Measurements from ENCODE around the gene GAL3ST3.
A peak's percentile ranks its signal among the peaks of the same experiment; 100 is the strongest.
"Not testable (repeated sequence)": the region's sequence is repeated elsewhere in the genome, so short reads cannot be mapped to it uniquely, and the experiment has no call there.

The GAL3ST3 gene

DNA sequence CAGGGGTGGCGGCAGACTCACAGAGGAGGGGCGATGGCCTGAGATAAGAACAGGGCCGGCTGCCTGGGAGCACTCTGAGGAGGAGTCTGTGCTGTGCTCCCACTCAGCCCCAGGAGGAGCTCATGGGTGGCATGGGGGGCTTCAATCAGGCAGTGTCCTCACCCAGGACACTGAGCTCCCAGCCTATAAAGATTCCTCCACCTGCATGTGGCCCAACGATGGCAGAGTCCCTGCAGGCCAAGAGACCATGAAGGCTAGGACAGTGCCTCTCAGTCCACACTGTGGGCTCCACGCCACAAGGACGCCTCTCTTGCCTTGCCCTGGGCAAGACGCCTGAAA lies 35.2 kb downstream of the GAL3ST3 start:
- H3K4me3 ChIP-seq (ENCODE audit: low read depth, low read length) = no peak overlapping the region
- no peak for DNase-seq (ENCODE audit: low read depth)
- TF ChIP-seq, protein P1, sequence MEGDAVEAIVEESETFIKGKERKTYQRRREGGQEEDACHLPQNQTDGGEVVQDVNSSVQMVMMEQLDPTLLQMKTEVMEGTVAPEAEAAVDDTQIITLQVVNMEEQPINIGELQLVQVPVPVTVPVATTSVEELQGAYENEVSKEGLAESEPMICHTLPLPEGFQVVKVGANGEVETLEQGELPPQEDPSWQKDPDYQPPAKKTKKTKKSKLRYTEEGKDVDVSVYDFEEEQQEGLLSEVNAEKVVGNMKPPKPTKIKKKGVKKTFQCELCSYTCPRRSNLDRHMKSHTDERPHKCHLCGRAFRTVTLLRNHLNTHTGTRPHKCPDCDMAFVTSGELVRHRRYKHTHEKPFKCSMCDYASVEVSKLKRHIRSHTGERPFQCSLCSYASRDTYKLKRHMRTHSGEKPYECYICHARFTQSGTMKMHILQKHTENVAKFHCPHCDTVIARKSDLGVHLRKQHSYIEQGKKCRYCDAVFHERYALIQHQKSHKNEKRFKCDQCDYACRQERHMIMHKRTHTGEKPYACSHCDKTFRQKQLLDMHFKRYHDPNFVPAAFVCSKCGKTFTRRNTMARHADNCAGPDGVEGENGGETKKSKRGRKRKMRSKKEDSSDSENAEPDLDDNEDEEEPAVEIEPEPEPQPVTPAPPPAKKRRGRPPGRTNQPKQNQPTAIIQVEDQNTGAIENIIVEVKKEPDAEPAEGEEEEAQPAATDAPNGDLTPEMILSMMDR (conservative IDR thresholded peaks at IDR 0.05; ENCODE audit: low read depth, low read length) = no peak

DNA sequence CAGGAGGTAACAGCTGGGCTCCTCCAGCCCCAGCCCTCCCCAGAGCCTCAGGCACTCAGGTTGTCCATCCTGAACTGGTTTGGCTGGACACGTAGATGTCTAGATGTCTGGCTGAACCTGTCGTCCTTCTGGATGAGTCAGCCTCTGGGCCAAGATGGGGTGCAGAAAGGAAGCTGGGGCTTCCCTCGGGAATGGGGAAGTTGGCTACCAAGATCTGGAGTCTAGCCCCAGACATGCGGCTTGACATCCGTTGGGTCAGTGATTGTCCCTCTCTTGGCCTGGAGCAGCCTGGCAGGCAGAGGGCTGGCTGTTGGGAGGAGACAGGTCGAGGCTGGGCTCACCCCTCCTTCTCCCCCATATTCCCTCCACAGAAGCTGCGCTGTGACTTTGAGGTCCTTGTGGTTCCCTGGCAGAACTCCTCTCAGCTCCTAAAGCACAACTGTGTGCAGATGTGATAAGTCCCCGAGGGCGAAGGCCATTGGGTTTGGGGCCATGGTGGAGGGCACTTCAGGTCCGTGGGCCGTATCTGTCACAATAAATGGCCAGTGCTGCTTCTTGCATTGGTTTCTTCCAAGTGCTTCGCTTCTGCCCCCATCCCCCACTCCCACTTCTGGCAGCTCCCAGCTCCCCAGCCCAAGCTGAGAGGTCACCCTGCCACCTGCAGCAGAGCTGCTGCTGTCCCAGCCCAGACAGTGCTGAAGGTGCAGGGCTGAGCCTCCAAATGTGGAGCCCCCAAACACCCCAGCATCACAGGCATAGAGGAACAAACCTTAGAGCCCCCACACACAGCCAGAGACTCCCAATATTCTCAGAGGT lies 35.8 kb downstream of the GAL3ST3 start:
- H3K4me3 ChIP-seq (ENCODE audit: low read depth, low read length) = no peak overlapping the region
- TF ChIP-seq, protein P1 (conservative IDR thresholded peaks at IDR 0.05; ENCODE audit: low read depth, low read length) = no peak
- no peak for DNase-seq (ENCODE audit: low read depth)

DNA sequence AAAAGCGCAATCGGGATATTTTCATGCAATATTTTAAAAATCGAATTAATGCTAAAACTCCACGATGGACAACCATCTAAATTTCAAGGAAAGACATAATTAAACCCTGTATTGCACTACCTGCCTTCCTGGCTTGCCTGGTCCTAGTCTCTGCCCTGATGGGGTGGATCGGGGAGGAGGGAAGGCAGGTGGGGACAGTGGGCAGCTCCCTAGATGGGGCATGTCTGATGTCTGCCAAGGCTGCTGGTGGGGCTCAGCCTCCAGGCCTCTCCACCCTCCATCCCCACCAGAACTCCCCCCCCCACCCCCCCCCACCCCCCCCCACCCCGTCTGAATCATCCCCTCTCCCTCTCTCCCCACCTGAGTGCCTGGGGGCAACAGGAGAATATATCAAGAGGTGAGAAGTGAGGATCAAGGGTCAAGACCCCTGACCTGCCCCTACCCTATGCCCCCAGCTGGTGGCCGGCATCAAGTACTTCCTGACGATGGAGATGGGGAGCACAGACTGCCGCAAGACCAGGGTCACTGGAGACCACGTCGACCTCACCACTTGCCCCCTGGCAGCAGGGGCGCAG lies 36.5 kb downstream of the GAL3ST3 start:
- H3K4me3 ChIP-seq (ENCODE audit: low read depth, low read length) = no peak overlapping the region
- TF ChIP-seq, protein P1 (conservative IDR thresholded peaks at IDR 0.05; ENCODE audit: low read depth, low read length) = no peak
- DNase-seq (ENCODE audit: low read depth) = no peak

DNA sequence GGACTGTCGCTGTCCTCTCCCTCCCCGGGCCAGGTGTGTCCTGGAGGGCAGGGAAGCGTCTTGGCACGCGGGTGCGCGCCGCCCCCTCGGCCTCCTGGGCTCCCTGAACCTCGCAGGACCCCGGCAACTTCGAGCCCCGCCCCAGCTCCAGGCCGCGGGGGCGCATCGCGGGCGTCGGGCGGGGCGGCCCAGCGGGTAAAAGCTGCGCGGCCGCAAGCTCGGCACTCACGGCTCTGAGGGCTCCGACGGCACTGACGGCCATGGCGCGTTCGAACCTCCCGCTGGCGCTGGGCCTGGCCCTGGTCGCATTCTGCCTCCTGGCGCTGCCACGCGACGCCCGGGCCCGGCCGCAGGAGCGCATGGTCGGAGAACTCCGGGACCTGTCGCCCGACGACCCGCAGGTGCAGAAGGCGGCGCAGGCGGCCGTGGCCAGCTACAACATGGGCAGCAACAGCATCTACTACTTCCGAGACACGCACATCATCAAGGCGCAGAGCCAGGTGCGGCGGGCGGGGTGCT lies 37.1 kb downstream of the GAL3ST3 start, which contains the start of gene CST6:
Gene CST6 (plus strand): TSS at position 224 of the 519 bp plus-strand sequence. CDS start 37 bp downstream, at position 261.
- TF ChIP-seq, protein P1 (conservative IDR thresholded peaks at IDR 0.05; ENCODE audit: low read depth, low read length) = no peak
- no peak within 1 kb of the TSS for H3K4me3 ChIP-seq (ENCODE audit: low read depth, low read length)
- no peak for DNase-seq (ENCODE audit: low read depth)

DNA sequence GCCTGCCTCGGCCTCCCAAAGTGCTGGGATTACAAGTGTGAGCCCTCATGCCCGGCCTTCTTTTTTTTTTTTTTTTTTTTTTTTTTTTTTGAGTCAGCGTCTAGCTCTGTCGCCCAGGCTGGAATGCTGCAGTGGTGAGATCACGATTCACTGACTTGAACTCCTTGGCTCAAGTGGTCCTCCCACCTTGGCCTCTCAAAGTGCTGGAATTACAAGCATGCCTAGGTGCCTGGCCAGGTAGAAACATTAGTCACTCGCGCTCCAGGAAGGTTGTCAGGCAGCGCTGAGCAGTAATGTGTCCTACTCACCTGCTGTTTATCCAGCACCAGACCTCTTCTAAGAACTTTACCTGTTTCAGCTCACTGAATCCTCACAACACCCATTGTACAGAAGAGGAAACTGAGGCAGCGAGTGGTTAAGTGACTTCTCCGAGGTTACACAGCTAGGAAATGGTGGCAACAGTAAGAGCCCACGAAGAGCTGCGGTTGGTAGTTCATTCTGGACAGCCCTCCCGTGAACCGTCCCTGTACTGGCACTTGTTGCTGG lies 37.6 kb downstream of the GAL3ST3 start:
- DNase-seq (ENCODE audit: low read depth) = peak; percentile 36
- TF ChIP-seq, protein P1 (conservative IDR thresholded peaks at IDR 0.05; ENCODE audit: low read depth, low read length) = no peak
- no peak overlapping the region for H3K4me3 ChIP-seq (ENCODE audit: low read depth, low read length)

DNA sequence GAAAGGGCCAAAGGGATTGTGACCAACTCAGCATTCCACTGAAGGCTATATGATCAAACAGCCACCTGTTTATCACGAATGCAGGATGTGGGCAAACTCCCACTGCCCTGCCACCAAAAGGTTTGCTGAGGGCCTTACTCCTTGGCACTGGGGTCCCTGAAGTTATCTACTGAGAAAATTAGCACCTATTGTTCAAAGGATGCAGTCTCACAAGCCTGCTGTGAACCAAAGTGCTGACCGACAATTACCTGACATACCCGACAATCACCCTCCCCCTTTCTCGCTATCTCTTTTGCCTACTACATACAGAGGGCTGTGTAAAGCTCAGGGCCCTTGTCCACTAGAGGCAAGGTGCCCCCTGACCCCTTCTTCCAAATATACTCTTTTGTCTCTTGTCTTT lies 38.9 kb downstream of the GAL3ST3 start:
- not testable (repeated sequence) for H3K4me3 ChIP-seq (ENCODE audit: low read depth, low read length); DNase-seq (ENCODE audit: low read depth)

DNA sequence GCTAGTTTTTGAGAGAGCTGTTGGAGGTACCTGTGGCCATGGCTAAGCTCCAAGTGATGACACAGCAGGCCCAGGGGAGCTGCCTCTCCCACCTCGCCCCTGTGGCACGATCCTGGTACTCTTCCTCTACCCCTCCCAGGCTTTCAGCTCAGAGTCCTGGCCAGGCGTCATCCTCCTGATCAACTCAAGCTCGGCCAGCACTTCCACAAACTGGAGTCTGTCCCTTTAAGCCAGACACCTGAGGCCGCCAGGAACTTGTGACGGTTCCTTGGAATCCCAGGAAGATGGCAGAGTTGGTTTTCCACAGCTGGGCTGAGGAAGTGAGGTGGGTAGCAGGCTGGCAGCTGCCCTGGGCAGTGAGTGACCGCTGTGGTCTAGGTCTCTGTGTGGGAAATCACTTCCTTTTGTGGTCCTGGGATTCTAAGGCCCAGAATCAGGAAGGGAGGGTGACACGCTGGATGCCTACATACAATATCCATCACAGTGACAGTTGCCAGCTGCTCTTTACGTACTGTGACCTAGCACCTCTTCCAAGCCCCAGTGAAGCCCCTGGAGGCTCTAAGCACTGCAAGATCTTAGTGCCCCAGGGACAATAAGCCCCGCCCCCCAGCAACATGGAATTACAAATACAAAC lies 40.4 kb downstream of the GAL3ST3 start:
- H3K4me3 ChIP-seq (ENCODE audit: low read depth, low read length) = no peak overlapping the region
- TF ChIP-seq, protein P1 (conservative IDR thresholded peaks at IDR 0.05; ENCODE audit: low read depth, low read length) = no peak
- no peak for DNase-seq (ENCODE audit: low read depth)
